ENCODE results near the gene DGUOK.

- no peak for TF ChIP-seq CTCF (IDR thresholded peaks at IDR 0.05; ENCODE audit: low read depth, low read length)
- TF ChIP-seq EZH2phosphoT487 (IDR thresholded peaks at IDR 0.05; ENCODE audit: low read depth): no peak
Measured at GRCh38 chr2:73921581-73921980, 5.1 kb upstream of the DGUOK start.

Data from OCI-LY3 (cell line).